Left renal cortex interstitium (tissue), 4 donors: ENCODE results near the gene EEFSEC. TPM values are rescaled to one million over a fixed set of nuclear protein-coding genes. Genes with fewer than 3 reads are reported as not detected.

Experiments used
- DNase-seq, 4 donors: peaks; one replicate each; pipeline ENCODE4 v3.0.0-alpha.2; 2013; ENCODE audit warnings: low read depth in 4 of 4, low spot score in 2 of 4, missing footprints in 1 of 4
- polyA plus RNA-seq, 4 donors: library from polyadenylated mRNA; unstranded; fragments of 120-200 nt; gene quantifications; one replicate each; pipeline ENCODE4 v1.2.1, GENCODE V29; 2013; ENCODE audit not compliant: insufficient read length in 4 of 4

EEFSEC gene
- polyA plus RNA-seq, 4 donors, result 21.7 to 29.8 (median 25.5) TPM

- DNase-seq, result no peak
These were observed 116.5 kb downstream of the EEFSEC start for GRCh38 chr3:128269796-128270195.

GRCh38 chr3:128270559-128271492 is 117.5 kb downstream of the EEFSEC start:
- no peak for DNase-seq

GRCh38 chr3:128271536-128272332 is 118.5 kb downstream of the EEFSEC start:
- DNase-seq, result no peak

GRCh38 chr3:128273109-128273840 is 120.0 kb downstream of the EEFSEC start:
- DNase-seq, result no peak

GRCh38 chr3:128273841-128274573 is 120.7 kb downstream of the EEFSEC start:
- no peak for DNase-seq

- no peak for DNase-seq
These were observed 121.6 kb downstream of the EEFSEC start for GRCh38 chr3:128274837-128275236.

- no peak for DNase-seq
These were observed 122.2 kb downstream of the EEFSEC start for GRCh38 chr3:128275316-128276145.

- no peak for DNase-seq
These were observed 122.8 kb downstream of the EEFSEC start for GRCh38 chr3:128276146-128276435.

GRCh38 chr3:128276577-128277183 is 123.4 kb downstream of the EEFSEC start:
- no peak for DNase-seq

- DNase-seq, result no peak
These were observed 124.2 kb downstream of the EEFSEC start for GRCh38 chr3:128277378-128278069.

- no peak for DNase-seq
These were observed 124.8 kb downstream of the EEFSEC start for GRCh38 chr3:128278130-128278529.

GRCh38 chr3:128278761-128279600 is 125.7 kb downstream of the EEFSEC start:
- peak in 3 of 4 donors; percentile 42 to 59 (median 59) for DNase-seq

- no peak for DNase-seq
These were observed 126.3 kb downstream of the EEFSEC start for GRCh38 chr3:128279601-128279880.

- no peak for DNase-seq
These were observed 127.3 kb downstream of the EEFSEC start for GRCh38 chr3:128280481-128281052.

- DNase-seq, result no peak
These were observed 127.8 kb downstream of the EEFSEC start for GRCh38 chr3:128281056-128281455.

GRCh38 chr3:128281461-128282367 is 128.4 kb downstream of the EEFSEC start:
- no peak for DNase-seq
